HEK293 (cell line): Measurements from ENCODE around the gene SART3.

ENCODE experiments used
- PATZ1 ChIP-seq: fragments of 450-650 bp; formaldehyde crosslinking; IDR thresholded peaks from 2 replicates; pipeline ENCODE4 v1.5.1; 2016; ENCODE audit warnings: missing biosample characterization, missing genetic modification characterization
- TCF7L2 ChIP-seq: IDR thresholded peaks from 2 replicates; pipeline ENCODE4 v1.6.1; 2011; ENCODE audit warnings: low read depth, mild to moderate bottlenecking, inconsistent platforms, low read length, moderate library complexity, borderline replicate concordance
- ZFP37 ChIP-seq: fragments of 450-650 bp; formaldehyde crosslinking; IDR thresholded peaks from 2 replicates; pipeline ENCODE4 v1.5.1; 2016; ENCODE audit warnings: missing biosample characterization, missing genetic modification characterization
- ZNF670 ChIP-seq: fragments of 450-650 bp; formaldehyde crosslinking; IDR thresholded peaks from 2 replicates; pipeline ENCODE4 v1.5.1; 2016; ENCODE audit warnings: missing biosample characterization, missing genetic modification characterization, low read depth
- ZNF707 ChIP-seq: fragments of 450-650 bp; formaldehyde crosslinking; IDR thresholded peaks from 2 replicates; pipeline ENCODE4 v1.5.1; 2016; ENCODE audit warnings: missing biosample characterization, missing genetic modification characterization
- ZNF843 ChIP-seq: fragments of 450-650 bp; formaldehyde crosslinking; IDR thresholded peaks from 2 replicates; pipeline ENCODE4 v1.5.1; 2016; ENCODE audit warnings: missing biosample characterization, missing genetic modification characterization
- TF ChIP-seq, protein P1 (sequence below): fragments of 450-650 bp; formaldehyde crosslinking; IDR thresholded peaks from 2 replicates; pipeline ENCODE4 v1.5.1; 2016; ENCODE audit warnings: missing biosample characterization, missing genetic modification characterization
- TF ChIP-seq, protein P2 (sequence below): fragments of 450-650 bp; formaldehyde crosslinking; IDR thresholded peaks from 2 replicates; pipeline ENCODE4 v1.5.1; 2016; ENCODE audit warnings: missing biosample characterization, missing genetic modification characterization

GRCh38 chr12:108559007-108559655, 1.8 kb downstream of the SART3 start:
- TF ChIP-seq, protein P1, sequence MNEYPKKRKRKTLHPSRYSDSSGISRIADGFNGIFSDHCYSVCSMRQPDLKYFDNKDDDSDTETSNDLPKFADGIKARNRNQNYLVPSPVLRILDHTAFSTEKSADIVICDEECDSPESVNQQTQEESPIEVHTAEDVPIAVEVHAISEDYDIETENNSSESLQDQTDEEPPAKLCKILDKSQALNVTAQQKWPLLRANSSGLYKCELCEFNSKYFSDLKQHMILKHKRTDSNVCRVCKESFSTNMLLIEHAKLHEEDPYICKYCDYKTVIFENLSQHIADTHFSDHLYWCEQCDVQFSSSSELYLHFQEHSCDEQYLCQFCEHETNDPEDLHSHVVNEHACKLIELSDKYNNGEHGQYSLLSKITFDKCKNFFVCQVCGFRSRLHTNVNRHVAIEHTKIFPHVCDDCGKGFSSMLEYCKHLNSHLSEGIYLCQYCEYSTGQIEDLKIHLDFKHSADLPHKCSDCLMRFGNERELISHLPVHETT (tag by site-specific recombination): no peak
- TF ChIP-seq, protein P2, sequence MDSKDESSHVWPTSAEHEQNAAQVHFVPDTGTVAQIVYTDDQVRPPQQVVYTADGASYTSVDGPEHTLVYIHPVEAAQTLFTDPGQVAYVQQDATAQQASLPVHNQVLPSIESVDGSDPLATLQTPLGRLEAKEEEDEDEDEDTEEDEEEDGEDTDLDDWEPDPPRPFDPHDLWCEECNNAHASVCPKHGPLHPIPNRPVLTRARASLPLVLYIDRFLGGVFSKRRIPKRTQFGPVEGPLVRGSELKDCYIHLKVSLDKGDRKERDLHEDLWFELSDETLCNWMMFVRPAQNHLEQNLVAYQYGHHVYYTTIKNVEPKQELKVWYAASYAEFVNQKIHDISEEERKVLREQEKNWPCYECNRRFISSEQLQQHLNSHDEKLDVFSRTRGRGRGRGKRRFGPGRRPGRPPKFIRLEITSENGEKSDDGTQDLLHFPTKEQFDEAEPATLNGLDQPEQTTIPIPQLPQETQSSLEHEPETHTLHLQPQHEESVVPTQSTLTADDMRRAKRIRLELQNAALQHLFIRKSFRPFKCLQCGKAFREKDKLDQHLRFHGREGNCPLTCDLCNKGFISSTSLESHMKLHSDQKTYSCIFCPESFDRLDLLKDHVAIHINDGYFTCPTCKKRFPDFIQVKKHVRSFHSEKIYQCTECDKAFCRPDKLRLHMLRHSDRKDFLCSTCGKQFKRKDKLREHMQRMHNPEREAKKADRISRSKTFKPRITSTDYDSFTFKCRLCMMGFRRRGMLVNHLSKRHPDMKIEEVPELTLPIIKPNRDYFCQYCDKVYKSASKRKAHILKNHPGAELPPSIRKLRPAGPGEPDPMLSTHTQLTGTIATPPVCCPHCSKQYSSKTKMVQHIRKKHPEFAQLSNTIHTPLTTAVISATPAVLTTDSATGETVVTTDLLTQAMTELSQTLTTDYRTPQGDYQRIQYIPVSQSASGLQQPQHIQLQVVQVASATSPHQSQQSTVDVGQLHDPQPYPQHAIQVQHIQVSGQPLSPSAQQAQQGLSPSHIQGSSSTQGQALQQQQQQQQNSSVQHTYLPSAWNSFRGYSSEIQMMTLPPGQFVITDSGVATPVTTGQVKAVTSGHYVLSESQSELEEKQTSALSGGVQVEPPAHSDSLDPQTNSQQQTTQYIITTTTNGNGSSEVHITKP (tag by site-specific recombination): no peak
- TF ChIP-seq PATZ1 (tag by site-specific recombination) (no peak), ZNF707 (tag by site-specific recombination) (no peak), ZNF670 (tag by site-specific recombination) (no peak), ZFP37 (no peak), TCF7L2 (no peak), ZNF843 (tag by site-specific recombination) (no peak)
